NCI-H226 (cell line): Measurements from ENCODE around the gene KIRREL1.

Experiments used
- DNase-seq: peaks from one replicate; pipeline ENCODE4 v3.0.0-alpha.2; 2015

The KIRREL1 gene

GRCh38 chr1:157993147-157993917 is at the start of gene KIRREL1:
Gene KIRREL1 (plus strand): TSS chr1:157993645. CDS start chr1:157993677, 32 bp downstream.
- peak; percentile 70 for DNase-seq

DNA sequence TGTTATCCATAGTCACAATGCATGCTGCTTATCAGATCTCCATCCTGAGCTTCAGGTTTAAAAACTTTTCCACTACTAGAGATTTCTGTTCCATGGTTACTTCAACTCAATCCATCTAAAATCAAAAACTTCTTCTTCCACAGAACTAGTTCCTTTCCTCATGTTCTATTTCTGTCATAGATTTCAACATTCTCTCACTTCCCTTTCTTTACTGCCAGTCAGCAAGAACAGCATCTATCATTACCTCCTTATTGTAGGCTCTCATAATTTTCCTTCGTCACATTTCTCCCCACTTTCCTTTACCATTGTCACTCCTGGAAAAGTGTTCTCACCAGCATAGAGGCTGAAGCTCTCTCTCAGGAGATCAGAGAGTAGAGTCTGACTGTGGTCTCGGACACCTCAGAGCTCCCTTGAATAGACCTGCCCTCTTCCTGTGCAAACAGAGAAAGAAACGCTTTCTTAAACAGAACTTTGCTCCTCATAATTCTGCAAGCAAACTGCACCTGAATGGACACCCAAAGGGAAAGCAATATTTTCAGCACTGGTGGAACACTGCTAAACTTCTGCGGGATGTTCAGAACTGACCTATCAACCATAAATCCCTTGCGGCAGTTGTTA is 48.7 kb upstream of the KIRREL1 start:
- no peak for DNase-seq

DNA sequence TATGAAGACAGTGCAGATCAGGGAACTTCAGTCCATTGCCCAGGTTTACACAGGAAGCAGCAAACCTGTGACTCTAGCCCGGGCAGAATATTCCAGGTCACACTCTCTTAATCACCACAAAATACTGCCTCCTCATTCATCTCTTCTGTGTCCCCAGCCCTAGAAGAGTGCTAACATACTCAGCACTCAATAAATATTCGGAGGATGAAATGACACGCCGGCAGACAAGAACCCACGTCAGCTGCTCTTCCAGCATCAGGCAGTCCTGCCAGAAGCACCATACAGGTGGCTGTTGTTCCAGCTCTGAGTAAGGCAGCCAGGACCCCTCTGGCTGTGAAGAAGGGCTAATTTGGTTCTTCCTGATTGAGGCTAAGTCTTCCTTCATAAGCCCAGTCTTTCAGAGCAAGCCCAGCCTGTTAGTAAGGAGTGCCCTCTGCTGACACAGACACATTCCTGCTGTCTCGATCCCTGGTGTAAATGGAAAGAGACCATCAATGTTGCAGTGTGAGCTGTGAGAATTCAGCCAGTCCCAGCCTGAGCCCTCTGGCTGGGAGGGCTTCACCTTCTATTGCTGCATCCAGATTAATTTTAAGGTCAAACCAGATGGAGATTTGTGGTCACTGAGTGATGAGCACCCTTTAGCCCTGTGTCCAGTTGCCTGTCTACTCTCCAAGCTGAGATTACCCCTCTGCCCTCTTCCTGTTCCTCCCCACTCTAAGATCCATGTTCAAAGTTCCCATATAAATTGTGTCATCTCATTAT is 45.0 kb upstream of the KIRREL1 start:
- DNase-seq = no peak

DNA sequence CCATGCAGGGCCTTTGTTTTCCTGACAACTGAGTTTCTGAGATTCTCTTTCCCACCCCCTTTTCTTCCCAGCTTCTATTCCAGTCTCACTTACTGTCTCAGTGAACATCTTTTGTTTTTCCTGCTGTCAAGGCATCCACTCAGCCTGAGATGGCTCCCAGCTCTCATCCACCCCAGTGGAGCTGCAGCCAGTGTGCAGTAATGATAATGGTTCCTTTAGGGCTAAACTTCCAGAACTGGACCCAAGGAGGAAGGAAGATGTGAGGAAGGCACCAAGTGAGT is 44.4 kb upstream of the KIRREL1 start:
- no peak for DNase-seq

DNA sequence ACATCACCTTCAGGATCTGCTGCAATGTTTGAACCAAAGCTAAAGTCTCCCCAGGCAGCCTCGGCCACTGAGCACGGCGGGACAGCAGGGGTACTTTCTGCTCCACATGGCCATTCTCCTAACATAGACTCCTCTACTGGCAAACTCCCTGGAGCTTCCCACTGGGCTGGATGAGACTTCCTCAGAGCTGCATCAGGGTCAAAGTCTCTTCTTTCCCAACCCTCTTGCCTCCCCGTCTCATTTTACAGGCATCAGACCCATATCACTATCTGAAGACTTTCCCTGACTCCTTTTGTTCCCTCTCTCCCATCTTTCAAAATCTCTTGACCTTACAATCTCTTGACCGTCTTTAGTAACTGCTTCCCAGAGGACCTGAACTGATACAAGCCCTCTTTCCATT is 42.2 kb upstream of the KIRREL1 start:
- no peak for DNase-seq

DNA sequence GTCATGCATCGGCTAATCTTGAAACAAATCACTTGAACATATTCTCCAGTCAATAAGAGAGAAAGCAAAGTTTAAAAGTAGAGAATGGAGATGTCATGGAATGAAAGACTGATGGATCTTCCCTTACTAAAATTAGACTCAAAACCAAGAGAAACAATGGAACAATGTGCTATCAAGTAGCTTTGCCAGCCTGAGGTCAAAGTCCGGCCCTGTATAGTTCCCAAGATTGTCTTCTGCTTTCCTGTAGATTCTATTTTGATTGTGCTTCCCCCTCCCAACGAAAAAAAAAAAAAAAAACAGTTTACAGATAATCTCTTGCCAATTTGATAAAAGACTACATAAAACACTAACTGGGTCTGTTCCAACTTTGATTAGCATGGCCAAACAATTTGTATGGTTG is 40.8 kb upstream of the KIRREL1 start:
- DNase-seq = no peak

DNA sequence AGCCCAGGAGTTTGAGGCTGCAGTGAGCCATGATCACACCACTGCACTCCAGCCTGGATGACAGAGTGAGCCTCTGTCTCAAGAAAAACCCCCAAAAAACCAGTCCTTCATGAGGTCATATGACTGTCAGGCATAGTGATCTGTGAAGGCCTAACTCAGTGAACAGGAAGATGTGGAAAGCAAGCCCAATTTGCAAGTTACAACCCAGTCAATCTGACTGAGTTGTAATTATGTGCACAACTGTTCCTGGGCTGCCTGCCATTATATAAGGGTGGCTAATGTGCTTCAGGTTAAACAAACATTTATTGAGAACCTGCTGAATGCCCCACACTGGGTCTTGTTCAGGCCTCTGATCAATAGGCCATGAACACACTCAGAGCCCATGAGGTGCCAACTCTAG is 38.2 kb upstream of the KIRREL1 start:
- no peak for DNase-seq

DNA sequence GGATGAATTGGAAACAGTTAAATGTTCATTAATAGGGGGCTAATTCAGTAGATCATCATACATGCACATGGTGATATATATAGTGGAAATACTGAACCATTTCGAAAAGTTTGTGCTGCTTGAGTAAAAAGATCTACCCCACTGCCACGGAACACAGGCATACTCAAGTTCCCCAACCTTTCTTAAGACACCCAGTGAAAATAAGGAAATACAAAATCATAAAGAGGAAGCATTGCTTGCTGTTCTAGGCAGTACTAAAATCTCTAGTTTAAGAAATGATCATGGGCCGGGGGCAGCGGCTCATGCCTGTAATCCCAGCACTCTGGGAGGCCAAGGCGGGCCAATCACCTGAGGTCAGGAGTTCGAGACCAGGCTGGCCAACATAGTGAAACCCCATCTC is 37.6 kb upstream of the KIRREL1 start:
- no peak for DNase-seq

DNA sequence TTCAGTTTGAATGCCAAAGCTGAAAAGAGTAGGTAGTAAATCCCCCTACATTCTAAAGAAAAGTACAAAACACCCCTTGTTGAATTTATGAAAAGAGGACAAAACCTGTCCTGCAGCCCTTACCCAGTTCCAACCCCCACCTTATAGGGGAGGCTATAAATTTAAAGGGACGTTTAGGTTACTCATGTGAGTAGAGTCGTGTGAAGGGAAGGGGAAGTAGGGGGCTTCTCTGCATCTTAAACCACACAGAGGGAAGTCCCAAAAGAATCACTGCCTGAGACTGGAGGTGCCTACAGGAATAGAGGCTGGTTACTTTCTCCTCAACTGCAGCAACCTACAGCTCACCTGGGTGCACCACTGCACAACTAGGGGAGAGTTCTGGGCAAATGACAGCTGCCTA is 36.7 kb upstream of the KIRREL1 start:
- no peak for DNase-seq

GRCh38 chr1:157958263-157958662 is 35.2 kb upstream of the KIRREL1 start:
- no peak for DNase-seq

- no peak for DNase-seq
These were observed 33.7 kb upstream of the KIRREL1 start for GRCh38 chr1:157959750-157960149.

DNA sequence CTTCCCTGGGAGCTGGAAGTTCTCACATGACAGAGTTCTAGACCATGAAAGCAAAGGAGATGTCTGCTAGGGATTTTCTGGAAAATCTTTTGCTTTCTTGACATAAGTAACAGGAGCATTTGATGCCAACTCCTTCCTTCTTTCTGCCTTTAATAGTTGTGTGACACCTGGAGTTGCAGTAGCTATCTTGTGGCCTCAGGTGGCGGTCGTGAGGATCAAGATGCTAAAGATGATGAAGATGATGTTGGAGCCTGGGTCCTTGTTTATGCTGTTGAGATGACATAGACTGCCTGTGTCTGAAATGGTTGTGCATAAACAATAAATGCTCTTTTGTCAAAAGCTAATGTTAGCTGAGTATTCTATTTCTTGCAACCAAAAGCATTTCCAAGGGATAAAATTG is 32.7 kb upstream of the KIRREL1 start:
- DNase-seq = no peak

- peak; percentile 86 for DNase-seq
These were observed 31.4 kb upstream of the KIRREL1 start for GRCh38 chr1:157961805-157962762.

- peak; percentile 38 for DNase-seq
These were observed 29.7 kb upstream of the KIRREL1 start for GRCh38 chr1:157963713-157964112.

DNA sequence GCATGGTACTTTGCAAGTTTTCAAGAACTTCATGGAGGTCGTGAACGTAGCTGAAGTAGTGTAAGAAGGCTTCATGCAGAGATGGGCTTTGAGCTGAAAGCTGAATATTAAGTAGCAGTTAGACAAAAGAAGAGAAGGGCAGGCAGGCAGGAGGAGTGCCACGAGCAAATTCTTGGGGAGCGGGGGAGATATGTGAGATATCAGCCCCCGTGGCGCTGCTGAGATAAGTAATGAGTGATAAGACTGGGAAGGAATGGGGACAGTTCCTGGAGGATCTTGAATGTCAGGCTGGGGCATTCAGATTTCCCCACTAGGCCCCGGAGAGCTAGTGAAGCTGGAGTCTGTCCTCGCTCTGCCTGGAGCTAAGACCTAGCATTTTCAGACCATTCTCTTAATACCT is 27.9 kb upstream of the KIRREL1 start:
- no peak for DNase-seq

DNA sequence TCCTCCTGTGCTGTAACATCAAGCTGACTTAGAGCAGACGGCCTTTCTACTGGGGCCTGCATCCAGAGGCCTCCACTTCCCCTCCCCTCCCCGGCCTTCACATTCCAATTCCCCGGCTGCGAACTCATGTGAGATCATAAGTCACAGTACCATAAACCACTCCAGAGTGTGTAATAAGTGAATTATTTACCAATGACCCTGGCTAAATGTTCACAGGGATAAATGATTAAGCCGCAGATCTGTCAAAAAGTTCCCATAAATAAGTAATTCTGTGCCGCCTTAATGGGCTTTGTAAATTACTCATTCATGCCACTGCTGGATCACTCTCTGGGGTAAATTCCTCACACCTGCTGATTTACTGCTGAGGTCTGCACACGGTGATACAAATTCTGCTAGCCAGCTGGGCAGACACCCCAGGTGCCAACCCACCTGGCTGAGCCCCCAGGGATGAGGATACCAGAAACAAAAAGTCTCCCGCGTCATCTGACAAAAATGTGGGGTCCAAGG is 27.4 kb upstream of the KIRREL1 start:
- peak; percentile 31 for DNase-seq

GRCh38 chr1:157967205-157967604 is 26.2 kb upstream of the KIRREL1 start:
- no peak for DNase-seq

DNA sequence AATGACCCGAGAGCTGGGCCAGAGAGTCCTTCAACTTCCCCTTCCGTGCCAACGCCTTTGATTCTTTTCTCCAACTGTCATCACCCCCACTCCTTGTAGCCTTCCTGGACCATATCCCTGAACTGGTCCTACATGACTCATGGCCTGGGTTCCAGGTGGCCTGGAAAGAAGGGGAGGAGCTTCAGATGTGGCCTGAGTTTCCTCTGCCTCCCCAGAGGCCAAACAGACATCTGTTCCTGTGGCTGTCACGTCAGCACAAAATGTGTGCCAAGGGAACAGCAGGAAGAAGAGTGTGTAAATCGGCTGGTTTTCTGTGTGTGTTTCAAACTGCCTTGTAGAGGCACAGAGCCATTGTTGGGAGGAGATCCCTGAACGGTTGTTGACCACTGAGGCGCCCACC is 24.9 kb upstream of the KIRREL1 start:
- peak; percentile 50 for DNase-seq

- DNase-seq = peak; percentile 93
These were observed 24.5 kb upstream of the KIRREL1 start for GRCh38 chr1:157968946-157969345.

DNA sequence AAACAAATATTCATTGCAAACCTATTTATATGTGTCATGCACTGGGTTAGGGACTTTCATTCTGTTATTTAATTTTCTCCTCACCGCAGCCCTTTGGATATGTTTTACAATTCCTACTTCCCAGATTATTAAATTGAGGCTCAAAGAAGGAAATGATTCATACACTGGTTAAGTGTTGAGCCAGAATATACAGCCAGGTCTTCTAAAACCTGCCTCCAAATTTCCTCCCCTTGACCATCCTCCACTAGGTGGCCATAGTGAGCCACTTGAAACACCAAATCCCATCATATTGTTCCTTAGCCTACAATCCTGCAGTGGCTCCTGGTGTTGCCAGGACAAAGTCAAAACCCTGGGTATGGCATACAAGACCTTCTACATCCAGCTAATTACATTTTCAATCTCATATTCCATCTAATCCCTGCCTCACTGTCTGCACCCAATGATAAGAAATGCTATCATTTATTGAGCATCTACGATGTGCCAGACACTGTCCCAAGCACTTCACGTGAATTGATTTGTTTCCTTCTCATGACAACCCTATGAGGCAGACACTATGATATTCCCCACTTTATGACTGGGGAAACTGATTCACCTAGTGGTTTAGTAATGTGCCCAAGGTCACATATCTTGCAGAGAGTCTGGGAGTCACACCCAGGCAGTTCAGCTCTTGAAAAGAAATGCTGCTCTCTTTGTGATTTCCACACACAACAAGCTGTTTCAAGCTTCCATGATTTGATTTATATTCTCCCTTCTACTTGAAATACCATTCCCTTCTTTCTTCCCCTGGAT is 23.6 kb upstream of the KIRREL1 start:
- DNase-seq = peak; percentile 67

DNA sequence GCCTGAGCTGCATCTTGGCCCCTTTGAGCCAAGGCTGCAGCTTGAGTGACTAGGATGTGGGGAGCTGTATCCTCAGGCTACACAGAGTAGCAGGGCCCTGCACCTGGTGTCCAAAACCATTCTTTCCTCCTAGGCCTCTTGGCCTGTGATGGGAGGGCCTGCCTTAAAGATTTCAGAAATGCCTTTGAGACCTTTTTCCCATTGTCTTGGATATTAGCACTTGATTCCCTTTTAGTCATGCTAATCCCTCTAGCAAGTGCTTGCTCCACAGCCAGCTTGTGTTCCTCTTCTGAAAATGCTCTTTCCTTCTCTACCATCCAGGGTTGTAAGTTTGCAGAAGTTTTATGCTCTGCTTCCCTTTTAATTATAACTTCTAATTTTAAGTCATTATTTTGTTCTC is 21.7 kb upstream of the KIRREL1 start:
- DNase-seq = no peak
